ENCODE measurements around the gene CDHR1.

Gene CDHR1

DNA sequence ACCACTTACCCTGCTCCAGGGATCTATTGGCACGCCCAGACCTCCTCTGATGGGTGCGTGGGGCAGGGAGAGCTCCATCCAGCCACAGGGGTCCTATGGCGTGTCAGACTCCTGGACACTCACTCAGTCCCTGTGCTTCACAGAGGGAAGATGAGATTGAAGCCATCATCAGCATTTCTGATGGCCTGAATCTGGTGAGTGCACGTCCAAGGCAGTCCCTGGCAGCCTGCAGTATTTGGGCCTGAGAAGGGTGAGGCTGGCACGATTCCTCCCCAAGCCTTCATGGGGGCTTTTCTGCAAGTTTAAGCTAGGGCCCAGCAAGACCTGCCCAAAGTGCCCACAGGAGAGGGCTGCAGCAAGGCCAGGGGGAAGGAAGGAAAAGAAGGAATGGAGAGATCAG is 3.3 kb downstream of the CDHR1 start:
- no peak for DNase-seq (ENCODE audit: low read depth)
- TF ChIP-seq, protein P1, sequence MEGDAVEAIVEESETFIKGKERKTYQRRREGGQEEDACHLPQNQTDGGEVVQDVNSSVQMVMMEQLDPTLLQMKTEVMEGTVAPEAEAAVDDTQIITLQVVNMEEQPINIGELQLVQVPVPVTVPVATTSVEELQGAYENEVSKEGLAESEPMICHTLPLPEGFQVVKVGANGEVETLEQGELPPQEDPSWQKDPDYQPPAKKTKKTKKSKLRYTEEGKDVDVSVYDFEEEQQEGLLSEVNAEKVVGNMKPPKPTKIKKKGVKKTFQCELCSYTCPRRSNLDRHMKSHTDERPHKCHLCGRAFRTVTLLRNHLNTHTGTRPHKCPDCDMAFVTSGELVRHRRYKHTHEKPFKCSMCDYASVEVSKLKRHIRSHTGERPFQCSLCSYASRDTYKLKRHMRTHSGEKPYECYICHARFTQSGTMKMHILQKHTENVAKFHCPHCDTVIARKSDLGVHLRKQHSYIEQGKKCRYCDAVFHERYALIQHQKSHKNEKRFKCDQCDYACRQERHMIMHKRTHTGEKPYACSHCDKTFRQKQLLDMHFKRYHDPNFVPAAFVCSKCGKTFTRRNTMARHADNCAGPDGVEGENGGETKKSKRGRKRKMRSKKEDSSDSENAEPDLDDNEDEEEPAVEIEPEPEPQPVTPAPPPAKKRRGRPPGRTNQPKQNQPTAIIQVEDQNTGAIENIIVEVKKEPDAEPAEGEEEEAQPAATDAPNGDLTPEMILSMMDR (IDR thresholded peaks at IDR 0.05; ENCODE audit: insufficient read depth, low read depth, low read length, missing control alignments), result no peak
- H3K4me3 ChIP-seq (ENCODE audit: low read depth, low read length), result no peak overlapping the region

DNA sequence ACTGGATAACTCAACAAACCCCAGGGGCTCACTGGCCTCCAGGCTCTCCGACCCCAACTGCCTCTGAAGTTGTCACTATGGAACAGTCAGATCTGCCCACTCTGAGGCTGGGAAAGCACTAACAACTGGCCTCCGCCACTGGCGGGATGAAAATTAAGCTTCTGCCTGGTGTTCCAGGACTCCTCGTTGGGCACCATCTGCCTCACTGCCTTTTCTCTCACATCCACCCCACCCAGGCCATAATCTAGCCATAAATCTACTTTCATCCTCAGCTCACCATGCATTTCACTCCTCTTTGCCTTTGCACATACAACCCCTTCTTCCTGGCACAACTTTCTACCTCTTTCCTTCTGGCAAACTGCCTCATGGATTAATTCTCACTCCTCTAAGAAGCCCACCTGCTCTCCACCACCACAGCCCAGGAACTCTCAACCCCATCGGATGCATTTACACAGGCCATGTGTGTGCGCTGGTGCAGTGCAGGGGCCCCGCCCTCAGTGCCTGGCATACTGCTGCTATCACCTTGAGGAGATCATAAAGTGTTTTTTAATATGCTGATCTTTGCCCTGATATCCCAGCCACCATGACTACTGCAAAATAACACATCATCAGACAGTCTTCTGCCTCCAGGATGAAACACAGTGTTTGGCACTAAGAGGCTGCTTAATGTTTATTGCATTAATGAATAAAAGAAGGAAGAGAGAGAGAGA is 4.0 kb downstream of the CDHR1 start:
- H3K4me3 ChIP-seq (ENCODE audit: low read depth, low read length), result no peak overlapping the region
- TF ChIP-seq, protein P1 (IDR thresholded peaks at IDR 0.05; ENCODE audit: insufficient read depth, low read depth, low read length, missing control alignments), result no peak
- DNase-seq (ENCODE audit: low read depth), result no peak

DNA sequence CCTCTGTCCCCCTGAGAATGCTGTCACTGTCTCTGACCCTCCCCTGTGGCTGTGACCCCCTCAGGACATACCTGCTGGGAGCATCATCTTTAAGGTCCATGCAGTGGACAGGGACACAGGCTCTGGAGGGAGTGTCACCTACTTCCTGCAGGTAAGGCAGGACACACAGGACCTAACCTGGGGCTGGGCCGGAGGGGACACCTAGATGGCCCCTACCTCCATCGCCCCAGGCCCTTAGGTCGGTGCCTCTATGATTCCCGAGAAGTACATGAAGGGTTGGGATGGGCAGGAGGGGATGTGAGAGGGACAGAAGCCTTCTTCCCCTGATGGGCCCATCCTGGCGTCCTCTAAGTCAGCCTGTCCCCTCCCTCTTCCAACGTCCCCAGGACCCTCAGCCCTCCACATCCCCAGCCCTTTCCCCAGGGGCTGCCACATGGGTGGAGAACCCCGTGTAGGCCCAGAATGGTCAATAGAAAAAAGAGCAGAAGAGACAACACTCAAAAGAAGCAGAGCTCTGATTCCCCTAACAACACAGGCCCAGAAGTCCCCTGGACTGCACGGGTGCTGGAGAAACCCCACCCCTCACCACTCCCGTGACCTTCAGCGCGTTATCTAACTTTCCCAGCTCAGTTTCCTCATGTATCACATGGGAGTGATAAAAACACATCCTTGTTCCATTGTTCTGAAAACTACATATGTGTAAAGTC is 6.4 kb downstream of the CDHR1 start:
- no peak overlapping the region for H3K4me3 ChIP-seq (ENCODE audit: low read depth, low read length)
- TF ChIP-seq, protein P1 (IDR thresholded peaks at IDR 0.05; ENCODE audit: insufficient read depth, low read depth, low read length, missing control alignments), result no peak
- DNase-seq (ENCODE audit: low read depth), result no peak

DNA sequence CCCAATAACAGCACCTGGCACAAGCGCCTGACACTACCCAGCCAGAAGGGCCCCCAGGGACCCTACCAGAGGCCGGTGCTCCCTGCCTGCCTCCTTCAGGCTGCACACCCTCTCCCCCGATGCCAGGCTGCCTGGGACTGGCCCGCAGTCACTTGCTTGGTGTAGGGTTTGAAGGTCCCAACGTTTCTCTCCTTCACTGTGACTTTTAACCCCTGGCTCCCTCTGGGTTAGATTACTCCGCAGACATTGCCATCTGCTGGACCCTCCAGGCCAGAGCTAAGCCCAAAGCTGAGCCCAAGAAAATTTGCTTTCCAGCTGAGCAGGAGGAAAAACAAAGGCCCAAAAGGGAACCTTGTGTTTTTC is 6.9 kb downstream of the CDHR1 start:
- no peak overlapping the region for H3K4me3 ChIP-seq (ENCODE audit: low read depth, low read length)
- DNase-seq (ENCODE audit: low read depth), result no peak
- TF ChIP-seq, protein P1 (IDR thresholded peaks at IDR 0.05; ENCODE audit: insufficient read depth, low read depth, low read length, missing control alignments), result no peak

DNA sequence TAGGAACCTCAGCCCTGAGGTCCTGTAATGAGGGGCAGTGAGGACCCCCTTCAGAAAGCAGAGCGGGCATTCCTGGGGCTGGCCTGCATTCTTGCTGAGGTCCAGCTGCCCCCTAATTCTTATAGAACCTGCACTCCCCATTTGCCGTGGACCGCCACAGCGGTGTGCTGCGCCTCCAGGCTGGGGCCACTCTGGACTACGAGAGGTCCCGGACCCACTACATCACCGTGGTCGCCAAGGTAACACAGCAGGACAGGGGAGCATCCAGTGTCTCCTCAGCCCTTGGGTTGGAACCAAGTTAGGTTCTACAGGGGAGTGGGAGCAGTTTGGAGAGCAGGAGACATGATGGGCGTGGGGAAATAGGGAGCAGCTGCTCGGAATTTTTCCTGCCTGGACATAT is 7.3 kb downstream of the CDHR1 start:
- TF ChIP-seq, protein P1 (IDR thresholded peaks at IDR 0.05; ENCODE audit: insufficient read depth, low read depth, low read length, missing control alignments), result no peak
- no peak overlapping the region for H3K4me3 ChIP-seq (ENCODE audit: low read depth, low read length)
- no peak for DNase-seq (ENCODE audit: low read depth)

DNA sequence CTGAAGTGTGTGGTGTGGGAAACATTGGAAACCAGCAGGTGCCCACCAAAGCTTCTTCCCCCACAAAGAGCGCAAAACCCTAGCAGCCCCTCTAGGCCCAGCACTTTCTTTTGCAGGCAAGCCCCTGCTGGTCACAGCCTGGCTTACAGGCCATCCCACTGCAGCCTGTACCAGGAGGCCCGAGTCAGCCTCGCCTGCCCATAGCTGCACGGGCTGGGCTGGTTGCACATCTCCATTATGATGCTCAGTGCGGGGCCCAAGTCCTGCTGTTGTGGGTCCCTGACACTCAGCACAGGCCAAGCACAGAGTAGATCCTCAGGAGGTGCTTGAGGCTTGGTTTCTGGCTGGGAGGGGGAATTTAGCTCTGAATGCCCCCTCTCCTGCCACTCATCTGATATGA is 8.0 kb downstream of the CDHR1 start:
- no peak overlapping the region for H3K4me3 ChIP-seq (ENCODE audit: low read depth, low read length)
- TF ChIP-seq, protein P1 (IDR thresholded peaks at IDR 0.05; ENCODE audit: insufficient read depth, low read depth, low read length, missing control alignments), result no peak
- DNase-seq (ENCODE audit: low read depth), result no peak

All from GM12865 (cell line).